Natural killer cell (primary cell): Measurements from ENCODE around the gene FLCN. TPM values are rescaled to one million over a fixed set of nuclear protein-coding genes. Genes with fewer than 3 reads are reported as not detected.

Experiments
- ATAC-seq, 3 donors: fragments of 150-1000 bp in 2 of 3; fragments of 200-7000 bp in 1 of 3; cut with Tn5 transposase; 1 replicate in 1 of 3; 2 replicates in 2 of 3; pipeline ENCODE4 v1.10.0; 2021; ENCODE audit warnings: mild to moderate bottlenecking in 2 of 3, moderate library complexity in 2 of 3
- DNase-seq, 2 donors: peaks; one replicate each; pipeline versions ENCODE4 v3.0.0 to v3.0.0-alpha.2; 2013 to 2021; ENCODE audit warnings: mixed read lengths in 1 of 2
- H3K27ac ChIP-seq: one replicate; pipeline ENCODE4 v1.5.1; 2013; ENCODE audit warnings: mild to moderate bottlenecking, low read length
- H3K27me3 ChIP-seq: one replicate; pipeline ENCODE4 v1.6.1; 2013; ENCODE audit warnings: low read length; ENCODE audit not compliant: control insufficient read depth, insufficient read depth
- H3K36me3 ChIP-seq: one replicate; pipeline ENCODE4 v1.6.1; 2013; ENCODE audit warnings: low read length; ENCODE audit not compliant: control insufficient read depth, insufficient read depth
- H3K4me1 ChIP-seq: one replicate; pipeline ENCODE4 v1.6.1; 2013; ENCODE audit warnings: low read length; ENCODE audit not compliant: control insufficient read depth, insufficient read depth
- H3K4me3 ChIP-seq: one replicate; pipeline ENCODE4 v1.5.1; 2013; ENCODE audit warnings: low read length
- H3K9me3 ChIP-seq: one replicate; pipeline ENCODE4 v1.6.1; 2013; ENCODE audit warnings: low read length; ENCODE audit not compliant: control insufficient read depth, insufficient read depth
- H3K27ac Mint-ChIP-seq, 2 donors: one replicate each; pipeline ENCODE4 v1.8.0; 2022; ENCODE audit warnings: mild to moderate bottlenecking in 2 of 2, mixed read lengths in 2 of 2, moderate library complexity in 1 of 2
- H3K27me3 Mint-ChIP-seq, 2 donors: one replicate each; pipeline ENCODE4 v1.8.0; 2022; ENCODE audit warnings: low read depth in 2 of 2, mixed read lengths in 2 of 2
- H3K36me3 Mint-ChIP-seq: one replicate; pipeline ENCODE4 v1.8.0; 2022; ENCODE audit warnings: mixed read lengths
- H3K4me1 Mint-ChIP-seq, 2 donors: one replicate each; pipeline ENCODE4 v1.8.0; 2022; ENCODE audit warnings: mixed read lengths in 2 of 2
- H3K4me3 Mint-ChIP-seq: one replicate; pipeline ENCODE4 v1.8.0; 2022; ENCODE audit warnings: mild to moderate bottlenecking, moderate library complexity, mixed read lengths
- H3K9me3 Mint-ChIP-seq, 2 donors: one replicate each; pipeline ENCODE4 v1.8.0; 2022; ENCODE audit warnings: mixed read lengths in 2 of 2
- WGBS: methylation state at CpG from one replicate; pipeline ENCODE4 v1.1.7; 2013; ENCODE audit warnings: missing lambda C conversion rate; ENCODE audit not compliant: insufficient coverage; 5-methylcytosine and 5-hydroxymethylcytosine counted together
- intact Hi-C: fragments of 100-400 bp; cut with micrococcal nuclease; formaldehyde crosslinking; loops from one replicate; pipeline ENCODE4 v1.14.2; 2022
- total RNA-seq, 4 donors: library from RNA; stranded (reverse); fragments of 120-200 nt in 1 of 4; gene quantifications; one replicate each; pipeline versions ENCODE4 v1.2.3 to v1.2.4, GENCODE V29; 2013 to 2022
- TF ChIP-seq, protein P1 (sequence below): fragments of 200-600 bp; IDR thresholded peaks from one replicate; pipeline ENCODE4 v1.8.0; 2022; ENCODE audit warnings: antibody characterized with exemption

Gene FLCN
- total RNA-seq, 3 donors from 2014 or later (not counting 1 experiment from before 2014, with no cell fraction given), result 26.7 to 43.6 (median 33.8) TPM

DNA sequence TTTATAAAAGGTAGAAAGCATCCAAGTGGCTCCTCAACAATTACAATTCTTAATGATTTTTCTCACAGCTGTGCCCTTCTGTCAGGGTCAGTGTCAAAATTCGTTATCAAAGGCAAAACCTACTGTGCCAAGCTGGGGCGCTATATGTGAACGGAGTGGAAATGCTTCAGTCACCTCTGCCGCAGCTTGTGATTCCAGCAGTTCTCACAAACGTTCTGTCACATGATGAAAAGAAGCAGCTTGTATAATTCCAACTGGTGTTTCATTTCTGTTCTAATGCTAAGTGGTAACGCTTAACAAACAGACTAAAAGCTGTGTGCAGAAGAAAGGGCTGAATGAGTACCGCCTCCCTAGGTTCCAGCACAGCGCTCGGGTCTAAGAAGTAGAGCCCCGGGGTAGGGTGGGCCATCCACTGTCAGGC lies 45.0 kb downstream of the FLCN start:
- no peak overlapping the region for H3K27ac Mint-ChIP-seq
- 87% methylated on average over 9 of the region's 10 CpGs for WGBS
- no peaks in the 10 kb centered on the region for H3K4me1 ChIP-seq
- H3K9me3 Mint-ChIP-seq, result no peaks in the 10 kb centered on the region
- no peak overlapping the region for H3K4me3 Mint-ChIP-seq
- no peak overlapping the region for H3K27ac ChIP-seq
- no peak for DNase-seq
- H3K27me3 Mint-ChIP-seq, result no peaks in the 10 kb centered on the region
- no peaks in the 10 kb centered on the region for H3K36me3 Mint-ChIP-seq
- H3K4me1 Mint-ChIP-seq, result no peaks in the 10 kb centered on the region
- H3K36me3 ChIP-seq, result peaks cover 15% of the 10 kb centered on the region
- TF ChIP-seq, protein P1, sequence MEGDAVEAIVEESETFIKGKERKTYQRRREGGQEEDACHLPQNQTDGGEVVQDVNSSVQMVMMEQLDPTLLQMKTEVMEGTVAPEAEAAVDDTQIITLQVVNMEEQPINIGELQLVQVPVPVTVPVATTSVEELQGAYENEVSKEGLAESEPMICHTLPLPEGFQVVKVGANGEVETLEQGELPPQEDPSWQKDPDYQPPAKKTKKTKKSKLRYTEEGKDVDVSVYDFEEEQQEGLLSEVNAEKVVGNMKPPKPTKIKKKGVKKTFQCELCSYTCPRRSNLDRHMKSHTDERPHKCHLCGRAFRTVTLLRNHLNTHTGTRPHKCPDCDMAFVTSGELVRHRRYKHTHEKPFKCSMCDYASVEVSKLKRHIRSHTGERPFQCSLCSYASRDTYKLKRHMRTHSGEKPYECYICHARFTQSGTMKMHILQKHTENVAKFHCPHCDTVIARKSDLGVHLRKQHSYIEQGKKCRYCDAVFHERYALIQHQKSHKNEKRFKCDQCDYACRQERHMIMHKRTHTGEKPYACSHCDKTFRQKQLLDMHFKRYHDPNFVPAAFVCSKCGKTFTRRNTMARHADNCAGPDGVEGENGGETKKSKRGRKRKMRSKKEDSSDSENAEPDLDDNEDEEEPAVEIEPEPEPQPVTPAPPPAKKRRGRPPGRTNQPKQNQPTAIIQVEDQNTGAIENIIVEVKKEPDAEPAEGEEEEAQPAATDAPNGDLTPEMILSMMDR, result no peak
- intact Hi-C loops, result no loop called here
- no peaks in the 10 kb centered on the region for H3K27me3 ChIP-seq
- no peaks in the 10 kb centered on the region for H3K9me3 ChIP-seq
- ATAC-seq, result no peak
- no peak overlapping the region for H3K4me3 ChIP-seq

DNA sequence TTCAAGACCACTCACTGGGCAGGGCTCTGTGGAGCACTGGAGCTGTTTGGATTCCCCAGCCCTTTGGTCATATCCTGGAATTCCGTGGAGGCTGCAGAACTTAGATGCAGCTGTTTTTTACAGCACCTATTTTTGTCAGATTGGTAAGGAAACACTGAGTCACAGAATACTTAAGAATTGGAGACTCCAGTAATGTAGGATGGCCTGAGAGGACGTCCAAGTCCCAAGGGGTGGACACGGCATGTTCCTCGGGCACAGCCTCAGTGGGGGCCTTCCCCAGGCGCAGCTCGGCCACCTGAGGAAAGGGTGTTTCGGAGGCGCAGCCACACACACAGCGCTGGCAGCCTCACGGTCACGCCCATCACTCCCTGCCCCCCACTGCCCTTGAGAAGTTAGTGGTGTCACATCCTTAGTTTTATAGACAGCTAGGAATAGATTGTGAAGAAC lies 45.6 kb downstream of the FLCN start:
- no peak for DNase-seq
- no peaks in the 10 kb centered on the region for H3K27me3 Mint-ChIP-seq
- ATAC-seq, result no peak
- H3K36me3 Mint-ChIP-seq, result no peaks in the 10 kb centered on the region
- intact Hi-C loops, result no loop called here
- H3K9me3 ChIP-seq, result no peaks in the 10 kb centered on the region
- H3K9me3 Mint-ChIP-seq, result no peaks in the 10 kb centered on the region
- H3K27me3 ChIP-seq, result no peaks in the 10 kb centered on the region
- no peak overlapping the region for H3K4me3 ChIP-seq
- WGBS, result 86% methylated on average over 10 of the region's 11 CpGs
- no peak overlapping the region for H3K4me3 Mint-ChIP-seq
- peaks cover 18% of the 10 kb centered on the region for H3K36me3 ChIP-seq
- no peak overlapping the region for H3K27ac Mint-ChIP-seq
- H3K4me1 Mint-ChIP-seq, result no peaks in the 10 kb centered on the region
- no peak overlapping the region for H3K27ac ChIP-seq
- no peaks in the 10 kb centered on the region for H3K4me1 ChIP-seq
- TF ChIP-seq, protein P1, result no peak

DNA sequence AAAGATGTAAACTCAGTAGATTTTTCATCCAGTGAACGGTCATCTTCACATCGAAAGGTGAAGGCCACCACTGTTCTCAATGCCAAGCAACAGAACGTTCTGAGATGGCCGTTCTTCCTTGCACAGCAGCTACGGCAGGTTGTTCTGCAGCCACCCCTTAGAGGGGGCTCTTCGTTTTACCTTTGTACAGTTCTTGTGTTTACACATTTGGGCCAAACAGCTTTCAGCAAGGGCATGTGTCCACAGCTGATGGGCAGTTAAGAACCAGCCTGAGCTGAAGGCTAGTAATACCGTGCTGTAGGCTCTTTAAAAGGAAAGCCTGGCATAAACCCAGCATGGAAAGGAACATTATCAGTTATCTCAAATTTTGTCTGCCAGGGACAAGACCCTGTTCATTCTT lies 46.8 kb downstream of the FLCN start:
- peaks cover 4% of the 10 kb centered on the region for H3K4me1 ChIP-seq
- peaks cover 9 to 12% of the 10 kb centered on the region in 2 donors for H3K4me1 Mint-ChIP-seq
- H3K36me3 ChIP-seq, result peaks cover 21% of the 10 kb centered on the region
- TF ChIP-seq, protein P1, result no peak
- H3K9me3 Mint-ChIP-seq, result no peaks in the 10 kb centered on the region
- no peaks in the 10 kb centered on the region for H3K36me3 Mint-ChIP-seq
- H3K27ac Mint-ChIP-seq, result no peak overlapping the region
- H3K9me3 ChIP-seq, result no peaks in the 10 kb centered on the region
- intact Hi-C loops, result no loop called here
- H3K4me3 ChIP-seq, result no peak overlapping the region
- no peaks in the 10 kb centered on the region for H3K27me3 ChIP-seq
- H3K27ac ChIP-seq, result no peak overlapping the region
- no peak for ATAC-seq
- no peaks in the 10 kb centered on the region for H3K27me3 Mint-ChIP-seq
- WGBS, result 91% methylated on average over 7 of the region's 7 CpGs
- no peak for DNase-seq
- H3K4me3 Mint-ChIP-seq, result no peak overlapping the region

DNA sequence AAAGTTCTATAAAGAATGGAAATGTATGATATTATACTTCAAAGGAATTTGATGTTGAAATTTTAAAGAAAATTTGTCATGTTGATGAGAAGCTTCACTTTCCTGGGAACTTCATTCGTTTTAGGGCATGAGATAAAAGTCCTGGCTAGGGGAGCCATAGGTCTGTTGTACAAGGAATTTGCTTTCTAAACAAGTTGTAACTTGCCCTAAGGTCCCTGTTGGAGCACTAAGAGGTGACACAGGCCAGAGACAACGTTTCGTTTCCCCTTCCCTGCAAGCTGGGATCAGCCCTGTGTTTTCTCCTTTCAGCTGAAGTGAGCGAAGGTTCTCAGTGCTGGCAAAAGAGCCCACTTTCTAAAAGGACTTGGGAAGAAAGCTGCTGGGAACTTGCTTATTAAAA lies 47.4 kb downstream of the FLCN start:
- Mint-ChIP-seq H3K9me3 (no peaks in the 10 kb centered on the region), H3K36me3 (no peaks in the 10 kb centered on the region), H3K4me3 (no peak overlapping the region), H3K4me1 (peaks cover 15 to 18% of the 10 kb centered on the region in 2 donors), H3K27me3 (no peaks in the 10 kb centered on the region), H3K27ac (no peak overlapping the region)
- Histone ChIP-seq H3K4me1 (peaks cover 10% of the 10 kb centered on the region), H3K36me3 (peaks cover 21% of the 10 kb centered on the region), H3K4me3 (no peak overlapping the region), H3K9me3 (no peaks in the 10 kb centered on the region), H3K27me3 (no peaks in the 10 kb centered on the region), H3K27ac (no peak overlapping the region)
- intact Hi-C loops, result no loop called here
- TF ChIP-seq, protein P1, result no peak
- DNase-seq, result no peak
- ATAC-seq, result no peak
- 67% methylated on average over 4 of the region's 4 CpGs for WGBS
